ENCODE data around the gene CRHR2.
"Not testable (repeated sequence)": the region's sequence is repeated elsewhere in the genome, so short reads cannot be mapped to it uniquely, and the experiment has no call there.

Gene CRHR2

GRCh38 chr7:30682212-30683083 lies at the start of gene CRHR2:
Gene CRHR2, minus strand, starts transcription at chr7:30682456. Its CDS starts 176 bp downstream, at chr7:30682280.
- no peak for DNase-seq

GRCh38 chr7:30731581-30731980 lies 49.3 kb upstream of the CRHR2 start:
- DNase-seq, result no peak

- no peak for DNase-seq
These were observed 48.7 kb upstream of the CRHR2 start for GRCh38 chr7:30730996-30731395.

- no peak for DNase-seq
These were observed 47.8 kb upstream of the CRHR2 start for GRCh38 chr7:30730097-30730496.

- DNase-seq, result no peak
These were observed 47.4 kb upstream of the CRHR2 start for GRCh38 chr7:30729642-30730041.

- no peak for DNase-seq
These were observed 46.4 kb upstream of the CRHR2 start for GRCh38 chr7:30728591-30729100.

GRCh38 chr7:30727061-30727945 lies 45.0 kb upstream of the CRHR2 start:
- DNase-seq, result peak in 1 of 2 experiments; percentile 21

- DNase-seq, result no peak
These were observed 44.2 kb upstream of the CRHR2 start for GRCh38 chr7:30726296-30727006.

- no peak for DNase-seq
These were observed 41.5 kb upstream of the CRHR2 start for GRCh38 chr7:30723776-30724175.

- DNase-seq, result no peak
These were observed 40.4 kb upstream of the CRHR2 start for GRCh38 chr7:30722671-30723070.

- no peak for DNase-seq
These were observed 39.9 kb upstream of the CRHR2 start for GRCh38 chr7:30722187-30722586.

- DNase-seq, result no peak
These were observed 39.0 kb upstream of the CRHR2 start for GRCh38 chr7:30721211-30721610.

GRCh38 chr7:30719434-30719833 lies 37.2 kb upstream of the CRHR2 start:
- DNase-seq, result not testable (repeated sequence)

GRCh38 chr7:30717181-30717580 lies 34.9 kb upstream of the CRHR2 start:
- no peak for DNase-seq

GRCh38 chr7:30714129-30714528 lies 31.9 kb upstream of the CRHR2 start:
- DNase-seq, result no peak

- no peak for DNase-seq
These were observed 31.1 kb upstream of the CRHR2 start for GRCh38 chr7:30713392-30713791.

- no peak for DNase-seq
These were observed 28.4 kb upstream of the CRHR2 start for GRCh38 chr7:30710669-30711068.

- DNase-seq, result no peak
These were observed 27.3 kb upstream of the CRHR2 start for GRCh38 chr7:30709549-30709948.

GRCh38 chr7:30708983-30709382 lies 26.7 kb upstream of the CRHR2 start:
- DNase-seq, result no peak

GRCh38 chr7:30708412-30708811 lies 26.2 kb upstream of the CRHR2 start:
- no peak for DNase-seq

- DNase-seq, result no peak
These were observed 25.4 kb upstream of the CRHR2 start for GRCh38 chr7:30707391-30708357.

GRCh38 chr7:30706908-30707307 lies 24.7 kb upstream of the CRHR2 start:
- DNase-seq, result no peak

Data from activated CD4-positive, alpha-beta T cell treated with anti-CD3 and anti-CD28 coated beads, Interleukin-2, amount 50 U/mL, for 4 hours (primary cell).